C4-2B (cell line): ENCODE data around the gene SLC8A2.

Experiments
- H3K27ac ChIP-seq: fragments of 450-650 bp; 2 replicates; pipeline ENCODE4 v1.5.1; 2017
- ZFX ChIP-seq: fragments of 450-650 bp; IDR thresholded peaks from 2 replicates; pipeline ENCODE4 v1.6.1; 2017
- TF ChIP-seq, protein P1 (sequence below): fragments of 450-650 bp; conservative IDR thresholded peaks from 2 replicates; pipeline ENCODE4 v1.5.1; 2017; ENCODE audit warnings: mild to moderate bottlenecking

Gene SLC8A2

DNA sequence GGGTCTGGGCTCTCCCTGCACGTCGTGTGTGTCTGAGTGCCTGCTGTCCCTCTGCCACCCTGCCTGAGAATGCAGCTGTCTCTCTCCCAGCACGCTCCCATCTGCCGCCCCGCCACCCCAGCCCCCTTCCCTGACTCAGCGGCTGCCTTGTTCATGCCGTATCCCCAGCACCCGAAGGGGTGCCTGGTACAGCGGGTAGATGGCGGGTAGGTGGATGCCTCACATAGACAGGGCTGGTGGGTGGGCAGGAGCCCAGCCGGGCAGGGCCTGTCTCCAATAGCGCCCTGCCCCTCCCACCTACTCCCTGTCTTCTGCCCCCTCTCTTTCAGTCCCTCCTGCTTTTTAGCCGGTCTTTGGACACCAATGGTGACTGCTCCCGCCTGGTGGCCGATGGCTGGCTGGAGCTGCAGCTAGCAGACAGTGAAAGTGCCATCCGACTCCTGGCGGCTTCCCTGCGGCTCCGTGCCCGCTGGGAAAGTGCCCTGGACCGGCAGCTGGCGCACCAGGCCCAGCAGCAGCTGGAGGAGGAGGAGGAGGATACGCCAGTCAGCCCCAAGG is 92.2 kb downstream of the SLC8A2 start:
- TF ChIP-seq, protein P1, sequence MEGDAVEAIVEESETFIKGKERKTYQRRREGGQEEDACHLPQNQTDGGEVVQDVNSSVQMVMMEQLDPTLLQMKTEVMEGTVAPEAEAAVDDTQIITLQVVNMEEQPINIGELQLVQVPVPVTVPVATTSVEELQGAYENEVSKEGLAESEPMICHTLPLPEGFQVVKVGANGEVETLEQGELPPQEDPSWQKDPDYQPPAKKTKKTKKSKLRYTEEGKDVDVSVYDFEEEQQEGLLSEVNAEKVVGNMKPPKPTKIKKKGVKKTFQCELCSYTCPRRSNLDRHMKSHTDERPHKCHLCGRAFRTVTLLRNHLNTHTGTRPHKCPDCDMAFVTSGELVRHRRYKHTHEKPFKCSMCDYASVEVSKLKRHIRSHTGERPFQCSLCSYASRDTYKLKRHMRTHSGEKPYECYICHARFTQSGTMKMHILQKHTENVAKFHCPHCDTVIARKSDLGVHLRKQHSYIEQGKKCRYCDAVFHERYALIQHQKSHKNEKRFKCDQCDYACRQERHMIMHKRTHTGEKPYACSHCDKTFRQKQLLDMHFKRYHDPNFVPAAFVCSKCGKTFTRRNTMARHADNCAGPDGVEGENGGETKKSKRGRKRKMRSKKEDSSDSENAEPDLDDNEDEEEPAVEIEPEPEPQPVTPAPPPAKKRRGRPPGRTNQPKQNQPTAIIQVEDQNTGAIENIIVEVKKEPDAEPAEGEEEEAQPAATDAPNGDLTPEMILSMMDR = no peak
- TF ChIP-seq ZFX = no peak
- no peak overlapping the region for H3K27ac ChIP-seq

DNA sequence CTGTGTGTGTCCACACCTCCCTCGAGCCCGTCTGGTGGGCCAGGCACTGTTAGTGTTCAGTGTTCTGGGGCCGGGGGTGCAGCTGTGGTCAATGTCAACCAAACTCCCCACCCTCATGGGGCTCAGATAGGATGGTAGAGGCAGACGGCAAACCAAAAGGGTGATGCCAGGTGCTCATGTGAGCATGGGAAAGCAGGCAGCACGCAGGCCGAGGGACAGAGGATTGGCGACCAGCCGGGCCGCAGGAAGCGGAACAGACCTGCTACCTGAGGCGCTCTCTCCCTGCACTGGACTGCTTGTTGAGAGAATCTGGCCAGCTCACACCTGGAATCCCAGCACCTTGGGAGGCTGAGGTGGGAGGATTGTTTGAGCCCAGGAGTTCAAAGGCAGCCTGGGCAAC is 93.4 kb downstream of the SLC8A2 start:
- TF ChIP-seq ZFX = no peak
- TF ChIP-seq, protein P1 = no peak
- H3K27ac ChIP-seq = no peak overlapping the region; the same call in 1 of the 2 replicates
